Activated CD8-positive, alpha-beta T cell treated with anti-CD3 and anti-CD28 coated beads for 36 hours (primary cell): Measurements from ENCODE around the gene SBF2. TPM values are rescaled to one million over a fixed set of nuclear protein-coding genes. Genes with fewer than 3 reads are reported as not detected.

Experiments used
- ATAC-seq: fragments of 200-7000 bp; cut with Tn5 transposase; one replicate; pipeline ENCODE4 v1.10.0; 2021; ENCODE audit warnings: mild to moderate bottlenecking, moderate library complexity
- CTCF ChIA-PET: fragments of 350-600 bp; sonication (Branson Sonifier 250); formaldehyde crosslinking; loops from one replicate; lab custom pipeline; 2021; ENCODE audit warnings: antibody characterized with exemption; lab: Charles Lee
- POLR2A ChIA-PET: fragments of 350-600 bp; sonication (Branson Sonifier 250); formaldehyde crosslinking; loops from one replicate; lab custom pipeline; 2021; ENCODE audit warnings: antibody characterized with exemption; lab: Charles Lee
- DNase-seq: peaks from one replicate; pipeline ENCODE4 v3.0.0-alpha.2; 2020
- H3K27ac Mint-ChIP-seq: one replicate; pipeline ENCODE4 v1.8.0; 2021; ENCODE audit warnings: mild to moderate bottlenecking, mixed read lengths
- H3K27me3 Mint-ChIP-seq: one replicate; pipeline ENCODE4 v1.8.0; 2021; ENCODE audit warnings: mixed read lengths
- H3K36me3 Mint-ChIP-seq: one replicate; pipeline ENCODE4 v1.8.0; 2021; ENCODE audit warnings: low read depth, mixed read lengths
- H3K4me1 Mint-ChIP-seq: one replicate; pipeline ENCODE4 v1.8.0; 2021; ENCODE audit warnings: low read depth, mixed read lengths
- H3K4me3 Mint-ChIP-seq: one replicate; pipeline ENCODE4 v1.8.0; 2021; ENCODE audit warnings: mild to moderate bottlenecking, moderate library complexity, mixed read lengths
- H3K9me3 Mint-ChIP-seq: one replicate; pipeline ENCODE4 v1.8.0; 2021; ENCODE audit warnings: mixed read lengths
- intact Hi-C: fragments of 100-400 bp; cut with micrococcal nuclease; formaldehyde crosslinking; loops from one replicate; pipeline ENCODE4 v1.10.0; 2022
- total RNA-seq, 2 experiments: library from RNA; stranded (reverse); gene quantifications; one replicate each; pipeline ENCODE4 v1.2.3, GENCODE V29; 2021
- TF ChIP-seq, protein P1 (sequence below): fragments of 200-600 bp; IDR thresholded peaks from one replicate; pipeline ENCODE4 v1.8.0; 2022; ENCODE audit warnings: antibody characterized with exemption, mild to moderate bottlenecking

The SBF2 gene
- total RNA-seq, 2 experiments from 2014 or later, result 10.0 to 11.0 TPM

DNA sequence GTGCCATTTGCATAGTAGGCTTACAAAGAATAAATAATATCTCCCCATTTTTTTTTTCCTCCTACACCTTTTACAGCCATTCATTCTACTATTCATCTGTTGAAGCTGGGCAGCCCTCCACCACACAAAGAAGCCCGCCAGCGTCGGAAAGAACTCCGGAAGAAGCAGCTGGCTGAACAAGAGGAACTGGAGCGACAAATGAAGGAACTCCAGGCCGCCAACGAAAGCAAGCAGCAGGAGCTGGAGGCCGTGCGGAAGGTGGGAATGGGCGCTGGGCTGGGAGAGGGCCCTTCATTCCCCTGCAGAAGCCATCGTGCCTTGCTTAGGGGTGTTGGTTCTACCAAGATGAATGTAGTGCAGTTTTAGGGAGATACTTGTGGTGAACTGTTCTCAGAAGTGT lies 561.6 kb downstream of the SBF2 start:
- CTCF ChIA-PET, result interaction anchor here (0.7 to 5.0 kb wide), 4 partner anchors 12 to 197 kb away, joined by 3 to 21 read pairs (median 4); no protein-coding TSS in a partner anchor
- intact Hi-C loops, result no loop called here
- Mint-ChIP-seq H3K9me3 (peaks cover 15% of the 10 kb centered on the region), H3K36me3 (peaks cover 20% of the 10 kb centered on the region), H3K27ac (no peak overlapping the region), H3K27me3 (no peaks in the 10 kb centered on the region), H3K4me3 (no peak overlapping the region), H3K4me1 (no peaks in the 10 kb centered on the region)
- ATAC-seq, result no peak
- TF ChIP-seq, protein P1, sequence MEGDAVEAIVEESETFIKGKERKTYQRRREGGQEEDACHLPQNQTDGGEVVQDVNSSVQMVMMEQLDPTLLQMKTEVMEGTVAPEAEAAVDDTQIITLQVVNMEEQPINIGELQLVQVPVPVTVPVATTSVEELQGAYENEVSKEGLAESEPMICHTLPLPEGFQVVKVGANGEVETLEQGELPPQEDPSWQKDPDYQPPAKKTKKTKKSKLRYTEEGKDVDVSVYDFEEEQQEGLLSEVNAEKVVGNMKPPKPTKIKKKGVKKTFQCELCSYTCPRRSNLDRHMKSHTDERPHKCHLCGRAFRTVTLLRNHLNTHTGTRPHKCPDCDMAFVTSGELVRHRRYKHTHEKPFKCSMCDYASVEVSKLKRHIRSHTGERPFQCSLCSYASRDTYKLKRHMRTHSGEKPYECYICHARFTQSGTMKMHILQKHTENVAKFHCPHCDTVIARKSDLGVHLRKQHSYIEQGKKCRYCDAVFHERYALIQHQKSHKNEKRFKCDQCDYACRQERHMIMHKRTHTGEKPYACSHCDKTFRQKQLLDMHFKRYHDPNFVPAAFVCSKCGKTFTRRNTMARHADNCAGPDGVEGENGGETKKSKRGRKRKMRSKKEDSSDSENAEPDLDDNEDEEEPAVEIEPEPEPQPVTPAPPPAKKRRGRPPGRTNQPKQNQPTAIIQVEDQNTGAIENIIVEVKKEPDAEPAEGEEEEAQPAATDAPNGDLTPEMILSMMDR, result no peak
- POLR2A ChIA-PET, result no interaction called here
- DNase-seq, result no peak

DNA sequence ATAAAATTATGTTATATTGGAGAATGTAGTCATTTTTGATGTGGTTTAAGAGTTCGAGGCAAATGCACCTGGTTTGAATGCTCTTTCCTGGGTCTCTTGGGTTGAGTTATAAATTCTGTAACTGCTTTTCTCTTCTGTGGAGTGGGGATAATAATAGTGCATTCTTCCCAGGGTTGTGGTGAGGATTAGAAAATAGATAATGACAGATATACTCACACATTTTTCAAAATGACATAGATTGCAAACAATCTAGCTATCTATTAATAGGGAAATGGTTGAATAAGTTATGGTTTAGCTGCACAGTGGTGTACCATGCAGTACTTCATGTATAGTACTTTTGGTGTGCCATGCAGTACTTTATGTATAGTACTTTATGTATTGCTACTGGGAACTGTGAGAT lies 562.8 kb downstream of the SBF2 start:
- H3K36me3 Mint-ChIP-seq, result peaks cover 14% of the 10 kb centered on the region
- POLR2A ChIA-PET, result interaction anchor here (1.4 kb wide), 1 partner anchor 50 kb away, joined by 3 read pairs; no protein-coding TSS in a partner anchor
- intact Hi-C loops, result no loop called here
- no peak for DNase-seq
- H3K9me3 Mint-ChIP-seq, result peaks cover 9% of the 10 kb centered on the region
- H3K4me3 Mint-ChIP-seq, result no peak overlapping the region
- H3K27me3 Mint-ChIP-seq, result no peaks in the 10 kb centered on the region
- no peaks in the 10 kb centered on the region for H3K4me1 Mint-ChIP-seq
- ATAC-seq, result no peak
- TF ChIP-seq, protein P1, result no peak
- CTCF ChIA-PET, result interaction anchor here (0.9 to 5.0 kb wide), 2 partner anchors 11 to 17 kb away, joined by 3 to 21 read pairs; no protein-coding TSS in a partner anchor
- H3K27ac Mint-ChIP-seq, result no peak overlapping the region

Other genes with a start within 250 kb of the SBF2 start
- 10 to 100 TPM; 43.1 to 46.9 TPM for gene ADM, start 10.9 kb upstream of the SBF2 start, total RNA-seq
- 10 to 100 TPM; 31.1 to 34.2 TPM for gene AMPD3, start 161.0 kb upstream of the SBF2 start, total RNA-seq
- 10 to 100 TPM; 19.4 to 20.8 TPM for gene RNF141, start 247.0 kb upstream of the SBF2 start, total RNA-seq